Measurements from ENCODE around the gene TPRN. TPM values are rescaled to one million over a fixed set of nuclear protein-coding genes. Genes with fewer than 3 reads are reported as not detected.

The TPRN gene
- total RNA-seq, 2 donors from 2014 or later: 13.3 to 19.9 TPM

GRCh38 chr9:137149363-137149762 lies 51.2 kb downstream of the TPRN start:
- Mint-ChIP-seq H3K9me3 (no peaks in the 10 kb centered on the region), H3K27me3 (ENCODE audit: low read depth) (peaks cover 4% of the 10 kb centered on the region), H3K36me3 (ENCODE audit: insufficient read depth in 2 of 2) (no peaks in the 10 kb centered on the region), H3K4me1 (ENCODE audit: low read depth) (peaks cover 7% of the 10 kb centered on the region), H3K27ac (no peak overlapping the region), H3K4me3 (no peak overlapping the region)
- ATAC-seq (replicated peaks in 1 of 2) (no peak), DNase-seq (no peak)

DNA sequence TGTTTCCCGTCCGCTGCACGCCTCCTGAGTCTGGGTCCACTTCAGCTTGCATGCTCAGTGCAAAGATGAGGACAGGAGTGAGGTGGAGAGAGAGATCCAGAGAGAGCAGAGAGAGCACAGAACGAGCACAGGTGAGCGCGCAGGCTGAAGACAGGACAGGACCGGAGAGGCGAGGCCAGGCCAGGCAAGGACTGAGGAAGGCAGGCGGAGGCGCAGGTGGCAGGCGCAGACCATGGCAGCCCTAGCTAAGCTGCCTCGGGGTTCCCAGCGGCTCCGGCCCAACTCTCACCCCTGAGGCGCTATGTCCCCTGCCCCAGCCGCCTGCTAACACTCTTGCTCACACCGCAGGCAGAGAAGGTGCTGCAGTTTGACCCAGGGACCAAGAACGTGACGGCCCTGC lies 51.9 kb downstream of the TPRN start:
- Mint-ChIP-seq H3K4me3 (no peak overlapping the region), H3K4me1 (ENCODE audit: low read depth) (peaks cover 7% of the 10 kb centered on the region), H3K36me3 (ENCODE audit: insufficient read depth in 2 of 2) (no peaks in the 10 kb centered on the region), H3K27me3 (ENCODE audit: low read depth) (peaks cover 4% of the 10 kb centered on the region), H3K27ac (no peak overlapping the region), H3K9me3 (no peaks in the 10 kb centered on the region)
- DNase-seq (no peak), ATAC-seq (replicated peaks in 1 of 2) (no peak)

DNA sequence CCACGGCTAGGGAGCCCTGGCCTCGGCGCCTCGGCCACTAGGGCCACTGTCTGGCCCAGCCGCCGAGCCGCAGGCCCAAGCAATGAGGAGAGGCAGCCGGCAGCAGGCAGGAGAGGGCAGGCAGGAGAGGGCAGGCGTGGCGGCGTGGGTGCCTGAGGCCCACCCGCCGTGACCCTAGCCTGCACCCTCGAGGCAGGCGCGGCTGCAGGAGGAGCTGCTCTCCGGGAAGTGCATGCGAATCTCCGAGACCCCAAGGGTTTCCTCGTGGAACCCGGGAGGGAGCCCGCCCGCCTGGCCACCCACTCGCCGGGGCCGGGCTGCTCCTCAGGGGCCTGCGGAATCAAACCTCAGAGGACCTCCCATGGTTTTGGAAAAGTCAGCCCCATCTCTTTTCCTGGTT lies 52.3 kb downstream of the TPRN start:
- Mint-ChIP-seq H3K27ac (no peak overlapping the region), H3K36me3 (ENCODE audit: insufficient read depth in 2 of 2) (no peaks in the 10 kb centered on the region), H3K9me3 (no peaks in the 10 kb centered on the region), H3K27me3 (ENCODE audit: low read depth) (peaks cover 4% of the 10 kb centered on the region), H3K4me1 (ENCODE audit: low read depth) (peaks cover 7% of the 10 kb centered on the region), H3K4me3 (no peak overlapping the region)
- DNase-seq (no peak), ATAC-seq (replicated peaks in 1 of 2) (no peak)

DNA sequence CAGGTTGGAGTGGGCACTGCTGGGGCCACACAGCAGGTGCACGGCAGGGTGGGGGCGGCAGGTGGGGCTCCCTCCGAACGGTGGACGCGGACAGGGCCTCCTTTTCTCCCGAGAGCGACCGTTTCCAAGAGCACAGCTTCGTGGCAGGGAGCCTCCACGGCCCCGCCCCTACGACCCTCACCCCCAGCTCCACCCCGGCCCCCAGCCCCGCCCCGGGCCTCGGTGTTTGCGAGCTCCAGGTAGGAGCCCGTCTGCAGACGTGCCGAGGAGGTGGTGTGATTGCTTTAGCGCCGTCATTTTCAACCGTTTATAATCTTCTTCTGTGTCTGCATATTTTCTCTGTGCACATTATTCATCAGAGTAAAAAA lies 52.8 kb downstream of the TPRN start:
- Mint-ChIP-seq H3K9me3 (no peaks in the 10 kb centered on the region), H3K36me3 (ENCODE audit: insufficient read depth in 2 of 2) (no peaks in the 10 kb centered on the region), H3K27ac (no peak overlapping the region), H3K27me3 (ENCODE audit: low read depth) (peaks cover 4% of the 10 kb centered on the region), H3K4me1 (ENCODE audit: low read depth) (peaks cover 7% of the 10 kb centered on the region), H3K4me3 (no peak overlapping the region)
- no peak for ATAC-seq (replicated peaks in 1 of 2)
- no peak for DNase-seq

- Mint-ChIP-seq H3K36me3 (ENCODE audit: insufficient read depth in 2 of 2) (no peaks in the 10 kb centered on the region), H3K27ac (no peak overlapping the region), H3K9me3 (no peaks in the 10 kb centered on the region), H3K4me3 (no peak overlapping the region), H3K4me1 (ENCODE audit: low read depth) (peaks cover 7% of the 10 kb centered on the region), H3K27me3 (ENCODE audit: low read depth) (peaks cover 10% of the 10 kb centered on the region)
- ATAC-seq (replicated peaks in 1 of 2): no peak
- no peak for DNase-seq
These were observed 53.3 kb downstream of the TPRN start for GRCh38 chr9:137147091-137147792.

DNA sequence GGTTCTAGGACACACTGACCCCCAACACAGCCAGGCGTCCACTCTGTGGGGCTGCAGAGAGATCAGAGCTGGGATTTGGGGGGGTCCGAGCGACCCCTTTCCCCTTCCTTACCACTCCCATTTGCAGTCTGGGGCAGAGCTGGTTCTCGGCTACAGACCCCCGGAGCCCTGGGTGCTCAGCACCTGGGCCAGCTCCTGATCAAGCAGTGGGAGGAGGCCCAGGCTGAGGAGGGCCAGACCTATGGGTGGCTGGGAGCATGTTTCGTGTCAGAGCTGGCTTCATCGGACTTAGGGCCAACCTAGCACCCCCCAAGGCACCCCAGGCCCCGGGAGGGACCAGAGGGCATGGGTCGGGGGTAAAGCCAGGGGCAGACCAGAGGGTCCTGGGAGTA lies 54.0 kb downstream of the TPRN start:
- ATAC-seq (replicated peaks in 1 of 2) (no peak), DNase-seq (no peak)
- H3K9me3 Mint-ChIP-seq: no peaks in the 10 kb centered on the region
- peaks cover 17% of the 10 kb centered on the region for H3K27me3 Mint-ChIP-seq (ENCODE audit: low read depth)
- H3K36me3 Mint-ChIP-seq (ENCODE audit: insufficient read depth in 2 of 2): no peaks in the 10 kb centered on the region
- H3K4me1 Mint-ChIP-seq (ENCODE audit: low read depth): peaks cover 6% of the 10 kb centered on the region
- no peak overlapping the region for H3K4me3 Mint-ChIP-seq
- no peak overlapping the region for H3K27ac Mint-ChIP-seq

DNA sequence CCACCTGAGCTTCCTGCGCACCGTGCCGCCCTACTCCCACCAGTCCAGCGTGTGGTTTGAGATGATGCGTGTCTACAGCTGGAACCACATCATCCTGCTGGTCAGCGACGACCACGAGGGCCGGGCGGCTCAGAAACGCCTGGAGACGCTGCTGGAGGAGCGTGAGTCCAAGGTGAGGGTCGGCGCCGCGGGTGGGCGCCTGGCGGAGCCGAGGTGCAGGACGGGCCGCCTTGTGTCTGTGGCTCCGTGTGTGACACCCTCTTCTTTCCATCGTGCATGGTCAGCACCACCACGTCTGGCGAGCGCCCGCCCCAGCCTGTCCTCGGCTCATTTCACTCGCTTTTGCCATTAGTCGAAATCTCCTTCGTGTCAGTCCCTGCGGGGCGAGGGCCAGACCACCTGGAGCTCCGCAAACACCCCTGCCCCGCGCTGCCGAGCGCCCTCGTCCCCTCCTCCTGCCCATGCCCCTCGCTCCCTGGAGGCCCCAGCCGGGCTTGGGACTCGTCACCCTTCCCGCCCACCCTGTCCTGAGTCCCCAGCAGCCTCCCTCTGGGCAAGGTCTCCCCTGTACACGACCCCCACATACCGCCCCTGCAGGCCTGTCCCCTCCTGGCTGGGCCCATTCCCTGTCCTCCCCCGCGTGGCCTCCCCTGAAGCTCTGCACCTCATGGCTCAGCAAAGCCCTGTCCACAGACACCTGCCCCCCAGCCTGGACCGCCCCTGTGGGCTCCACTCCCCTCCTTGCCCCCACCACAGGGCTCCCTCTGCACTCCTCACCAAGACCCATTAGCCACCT lies 54.6 kb downstream of the TPRN start:
- DNase-seq: no peak
- no peak overlapping the region for H3K4me3 Mint-ChIP-seq
- no peaks in the 10 kb centered on the region for H3K9me3 Mint-ChIP-seq
- no peaks in the 10 kb centered on the region for H3K36me3 Mint-ChIP-seq (ENCODE audit: insufficient read depth in 2 of 2)
- H3K27me3 Mint-ChIP-seq (ENCODE audit: low read depth): peaks cover 17% of the 10 kb centered on the region
- no peak for ATAC-seq (replicated peaks in 1 of 2)
- peaks cover under 1% of the 10 kb centered on the region for H3K4me1 Mint-ChIP-seq (ENCODE audit: low read depth)
- no peak overlapping the region for H3K27ac Mint-ChIP-seq

DNA sequence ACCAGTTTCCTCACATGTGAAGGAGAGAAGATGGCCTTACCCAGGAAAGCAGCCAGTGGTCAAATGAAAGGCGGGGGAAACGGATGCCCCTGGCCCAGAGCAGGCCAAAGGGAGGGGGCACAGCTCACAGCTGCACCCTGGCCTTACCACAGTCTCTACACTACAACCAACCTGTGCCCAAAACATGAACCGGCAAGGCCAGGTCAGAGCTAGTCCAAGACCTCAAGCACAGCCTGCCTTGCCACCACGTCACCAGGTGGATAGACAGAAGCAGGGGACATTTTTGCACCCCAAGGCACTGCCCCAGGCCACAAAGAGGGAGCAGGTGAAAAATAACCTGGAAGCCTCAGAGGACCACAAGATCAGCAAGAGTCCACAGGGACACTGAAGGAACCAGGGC lies 57.1 kb downstream of the TPRN start:
- H3K9me3 Mint-ChIP-seq: no peaks in the 10 kb centered on the region
- peaks cover 37% of the 10 kb centered on the region for H3K27me3 Mint-ChIP-seq (ENCODE audit: low read depth)
- H3K36me3 Mint-ChIP-seq (ENCODE audit: insufficient read depth in 2 of 2): no peaks in the 10 kb centered on the region
- H3K4me1 Mint-ChIP-seq (ENCODE audit: low read depth): peaks cover 2% of the 10 kb centered on the region
- DNase-seq: no peak
- no peak overlapping the region for H3K27ac Mint-ChIP-seq
- no peak overlapping the region for H3K4me3 Mint-ChIP-seq
- no peak for ATAC-seq (replicated peaks in 1 of 2)

GRCh38 chr9:137141976-137142936 lies 58.3 kb downstream of the TPRN start:
- peaks cover 48% of the 10 kb centered on the region for H3K27me3 Mint-ChIP-seq (ENCODE audit: low read depth)
- no peak overlapping the region for H3K27ac Mint-ChIP-seq
- ATAC-seq (replicated peaks in 1 of 2) (no peak), DNase-seq (no peak)
- H3K4me3 Mint-ChIP-seq: no peak overlapping the region
- H3K36me3 Mint-ChIP-seq (ENCODE audit: insufficient read depth in 2 of 2): no peaks in the 10 kb centered on the region
- H3K4me1 Mint-ChIP-seq (ENCODE audit: low read depth): peaks cover 11% of the 10 kb centered on the region
- no peaks in the 10 kb centered on the region for H3K9me3 Mint-ChIP-seq

Other genes with a start within 250 kb of the TPRN start
- 1 to 10 TPM; 1.0 to 1.4 TPM for gene LCN12, start 248.5 kb downstream of the TPRN start, total RNA-seq
- not detected for gene PTGDS, start 223.2 kb downstream of the TPRN start, total RNA-seq
- gene LCNL1, start 217.7 kb downstream of the TPRN start, total RNA-seq: not detected
- gene PAXX, start 208.3 kb downstream of the TPRN start, total RNA-seq: 10 to 100 TPM; 51.8 to 56.9 TPM
- under 1 TPM; 0.43 to 0.65 TPM for gene CLIC3, start 204.2 kb downstream of the TPRN start, total RNA-seq
- 10 to 100 TPM; 23.9 to 27.5 TPM for gene ABCA2, start 172.5 kb downstream of the TPRN start, total RNA-seq
- gene FUT7, start 168.7 kb downstream of the TPRN start, total RNA-seq: 1 to 10 TPM; 1.6 to 1.8 TPM
- 10 to 100 TPM; 27.2 to 28.7 TPM for gene NPDC1, start 154.6 kb downstream of the TPRN start, total RNA-seq
- gene ENTPD2, start 146.7 kb downstream of the TPRN start, total RNA-seq: under 1 TPM; 0.28 to 0.48 TPM
- gene SAPCD2, start 130.2 kb downstream of the TPRN start, total RNA-seq: 1 to 10 TPM; 6.6 to 8.4 TPM
- 10 to 100 TPM; 13.6 to 14.3 TPM for gene UAP1L1, start 123.2 kb downstream of the TPRN start, total RNA-seq
- gene MAN1B1, start 113.8 kb downstream of the TPRN start, total RNA-seq: 10 to 100 TPM; 40.3 to 45.8 TPM
- 100 to 1,000 TPM; 155 to 158 TPM for gene DPP7, start 86.0 kb downstream of the TPRN start, total RNA-seq
- 1 to 10 TPM in 1 of 2 donors, under 1 TPM in 1; 0.38 to 1.2 TPM for gene GRIN1, start 61.6 kb downstream of the TPRN start, total RNA-seq
- not detected for gene LRRC26, start 30.7 kb downstream of the TPRN start, total RNA-seq
- under 1 TPM; 0.50 to 0.74 TPM for gene TMEM210, start 28.7 kb downstream of the TPRN start, total RNA-seq
- gene ANAPC2, start 12.2 kb downstream of the TPRN start, total RNA-seq: 10 to 100 TPM; 56.9 to 63.5 TPM
- 10 to 100 TPM; 64.1 to 84.5 TPM for gene SSNA1, start 12.1 kb downstream of the TPRN start, total RNA-seq
- gene TMEM203, start 4.9 kb upstream of the TPRN start, total RNA-seq: 10 to 100 TPM; 27.4 to 33.3 TPM
- 10 to 100 TPM; 43.3 to 50.9 TPM for gene NDOR1, start 5.0 kb upstream of the TPRN start, total RNA-seq
- gene RNF208, start 21.5 kb upstream of the TPRN start, total RNA-seq: 10 to 100 TPM in 1 of 2 donors, 1 to 10 TPM in 1; 6.6 to 10.3 TPM
- 1 to 10 TPM; 1.0 to 2.0 TPM for gene CYSRT1, start 24.4 kb upstream of the TPRN start, total RNA-seq
- gene RNF224, start 26.8 kb upstream of the TPRN start, total RNA-seq: under 1 TPM in 1 of 2 donors, not detected in 1; 0.14 TPM
- under 1 TPM; 0.12 to 0.14 TPM for gene SLC34A3, start 30.2 kb upstream of the TPRN start, total RNA-seq
- 100 to 1,000 TPM; 122 to 128 TPM for gene TUBB4B, start 40.5 kb upstream of the TPRN start, total RNA-seq
- gene STPG3, start 50.5 kb upstream of the TPRN start, total RNA-seq: under 1 TPM in 1 of 2 donors, not detected in 1; 0.63 TPM
- gene NELFB, start 54.6 kb upstream of the TPRN start, total RNA-seq: 10 to 100 TPM; 53.1 to 56.6 TPM
- 1 to 10 TPM; 4.3 to 8.3 TPM for gene TOR4A, start 77.0 kb upstream of the TPRN start, total RNA-seq
- 1 to 10 TPM; 1.6 to 2.0 TPM for gene NRARP, start 101.5 kb upstream of the TPRN start, total RNA-seq
- 10 to 100 TPM; 23.7 to 26.0 TPM for gene EXD3, start 222.4 kb upstream of the TPRN start, total RNA-seq
- gene NOXA1, start 222.7 kb upstream of the TPRN start, total RNA-seq: 1 to 10 TPM; 1.4 to 1.8 TPM
- not detected for gene ENTPD8, start 240.6 kb upstream of the TPRN start, total RNA-seq

Data from activated T-cell treated with anti-CD3 and anti-CD28 coated beads, Interleukin-2, amount 50 U/mL, for 72 hours (primary cell).